Body of pancreas (tissue), 4 donors: Measurements from ENCODE around the gene MYO16.

Experiments used
- CTCF ChIP-seq, 7 experiments: fragments of 450-650 bp in 4 of 7; fragments of 200-600 bp in 3 of 7; sonication (generic) in 3 of 7; IDR thresholded peaks; one replicate each; pipeline ENCODE4 v1.5.1; 2016 to 2019; ENCODE audit warnings: antibody characterized with exemption in 7 of 7
- POLR2A ChIP-seq, 3 donors: fragments of 450-650 bp; IDR thresholded peaks; one replicate each; pipeline ENCODE4 v1.6.1; 2016; ENCODE audit warnings: antibody characterized with exemption in 3 of 3, mild to moderate bottlenecking in 2 of 3

- no peak for TF ChIP-seq CTCF (IDR thresholded peaks at IDR 0.05)
- TF ChIP-seq POLR2A (IDR thresholded peaks at IDR 0.05), result no peak
Observed at GRCh38 chr13:109191413-109191812, 562.0 kb downstream of the MYO16 start.
